Neuronal stem cell (in vitro differentiated cells): ENCODE measurements around the gene DCAF4.

ENCODE experiments used
- DNase-seq: peaks from one replicate; pipeline ENCODE4 v3.0.0-alpha.2; 2013; ENCODE audit warnings: low spot score
- H2AFZ ChIP-seq: one replicate; pipeline ENCODE4 v1.6.1; 2013; ENCODE audit warnings: mild to moderate bottlenecking, low read length, inconsistent platforms
- H2AK5ac ChIP-seq: 2 replicates; pipeline ENCODE4 v1.6.1; 2013; ENCODE audit warnings: low read depth, mild to moderate bottlenecking, inconsistent platforms, low read length, moderate library complexity, mixed read lengths
- H2BK120ac ChIP-seq: 2 replicates; pipeline ENCODE4 v1.6.1; 2013; ENCODE audit warnings: low read depth, mild to moderate bottlenecking, inconsistent platforms, low read length, moderate library complexity, mixed read lengths
- H2BK12ac ChIP-seq: one replicate; pipeline ENCODE4 v1.6.1; 2013; ENCODE audit warnings: low read length, inconsistent platforms
- H2BK15ac ChIP-seq: 2 replicates; pipeline ENCODE4 v1.6.1; 2013; ENCODE audit warnings: mild to moderate bottlenecking, low read length, inconsistent platforms, mixed read lengths
- H2BK5ac ChIP-seq: one replicate; pipeline ENCODE4 v1.6.1; 2013; ENCODE audit warnings: inconsistent platforms, mild to moderate bottlenecking, low read length, moderate library complexity
- H3K14ac ChIP-seq: one replicate; pipeline ENCODE4 v1.6.1; 2013; ENCODE audit warnings: low read length, inconsistent platforms
- H3K18ac ChIP-seq: 2 replicates; pipeline ENCODE4 v1.6.1; 2013; ENCODE audit warnings: low read length, inconsistent platforms
- H3K23ac ChIP-seq: 2 replicates; pipeline ENCODE4 v1.6.1; 2013; ENCODE audit warnings: low read depth, mild to moderate bottlenecking, mixed read lengths, low read length, inconsistent platforms; ENCODE audit not compliant: poor library complexity
- H3K27ac ChIP-seq: replicated peaks from 3 replicates; pipeline ENCODE4 v1.5.1; 2013; ENCODE audit warnings: low read length, inconsistent platforms
- H3K27me3 ChIP-seq, 3 experiments: 2 replicates each; pipeline ENCODE4 v1.6.1; 2013; ENCODE audit warnings: low read length in 3 of 3, mild to moderate bottlenecking in 2 of 3, inconsistent platforms in 1 of 3, low read depth in 1 of 3, mixed read lengths in 1 of 3, moderate library complexity in 1 of 3; ENCODE audit not compliant: control insufficient read depth in 3 of 3, insufficient read depth in 3 of 3
- H3K36me3 ChIP-seq, 2 donors: replicated peaks in 1 of 2; 2 replicates each; pipeline ENCODE4 v1.6.1; 2013; ENCODE audit warnings: low read length in 2 of 2; ENCODE audit not compliant: control insufficient read depth in 2 of 2, insufficient read depth in 2 of 2
- H3K4ac ChIP-seq: 2 replicates; pipeline ENCODE4 v1.6.1; 2013; ENCODE audit warnings: inconsistent platforms, mild to moderate bottlenecking, low read length, moderate library complexity
- H3K4me1 ChIP-seq, 2 donors: 1 replicate in 1 of 2; 2 replicates in 1 of 2; pipeline ENCODE4 v1.6.1; 2013; ENCODE audit warnings: low read length in 2 of 2, low read depth in 1 of 2; ENCODE audit not compliant: control insufficient read depth in 2 of 2, insufficient read depth in 1 of 2
- H3K4me2 ChIP-seq: one replicate; pipeline ENCODE4 v1.6.1; 2013; ENCODE audit warnings: mild to moderate bottlenecking, low read length, inconsistent platforms; ENCODE audit not compliant: insufficient read depth, poor library complexity, severe bottlenecking
- H3K4me3 ChIP-seq, 2 donors: 2 replicates each; pipeline ENCODE4 v1.5.1; 2013; ENCODE audit warnings: low read length in 2 of 2, mild to moderate bottlenecking in 2 of 2, inconsistent platforms in 1 of 2, moderate library complexity in 1 of 2
- H3K79me1 ChIP-seq: one replicate; pipeline ENCODE4 v1.6.1; 2013; ENCODE audit warnings: low read depth, mild to moderate bottlenecking, inconsistent platforms, low read length, moderate library complexity
- H3K9ac ChIP-seq: one replicate; pipeline ENCODE4 v1.6.1; 2013; ENCODE audit warnings: mild to moderate bottlenecking, low read depth, low read length, inconsistent platforms; ENCODE audit not compliant: poor library complexity
- H3K9me3 ChIP-seq, 2 donors: replicated peaks in 1 of 2; 2 replicates each; pipeline versions ENCODE3 to v1.6.1; 2013; ENCODE audit warnings: low read length in 2 of 2, mild to moderate bottlenecking in 2 of 2, inconsistent platforms in 1 of 2, low read depth in 1 of 2, mixed read lengths in 1 of 2, moderate library complexity in 1 of 2; ENCODE audit not compliant: control insufficient read depth in 2 of 2, insufficient read depth in 1 of 2
- H4K8ac ChIP-seq: one replicate; pipeline ENCODE4 v1.6.1; 2013; ENCODE audit warnings: low read depth, mild to moderate bottlenecking, inconsistent platforms, low read length, moderate library complexity
- H4K91ac ChIP-seq: one replicate; pipeline ENCODE4 v1.6.1; 2013; ENCODE audit warnings: low read length, low read depth, mild to moderate bottlenecking, inconsistent platforms; ENCODE audit not compliant: poor library complexity
- WGBS, 2 donors: extraction: QIAGEN DNeasy Blood & Tissue Kit; methylation state at CpG; one replicate each; pipeline ENCODE4 v1.1.7; 2013; ENCODE audit warnings: missing lambda C conversion rate in 2 of 2, mixed read lengths in 1 of 2; ENCODE audit not compliant: insufficient read length in 2 of 2, insufficient replicate concordance in 1 of 2; ENCODE audit errors: extremely low coverage in 2 of 2; 5-methylcytosine and 5-hydroxymethylcytosine counted together

The DCAF4 gene

GRCh38 chr14:72920008-72920407, 6.3 kb upstream of the DCAF4 start:
- Histone ChIP-seq H3K9ac (no peak overlapping the region), H4K8ac (no peak overlapping the region), H3K4me2 (no peak overlapping the region), H3K27ac (no peak overlapping the region), H3K9me3 (no peaks in the 10 kb centered on the region), H4K91ac (no peak overlapping the region), H3K4ac (no peak overlapping the region), H2AK5ac (no peak overlapping the region), H3K18ac (no peak overlapping the region), H3K36me3 (no peaks in the 10 kb centered on the region), H3K14ac (no peak overlapping the region), H2BK15ac (no peak overlapping the region), H3K79me1 (no peaks in the 10 kb centered on the region), H2BK5ac (no peak overlapping the region), H2BK120ac (no peak overlapping the region), H2AFZ (no peak overlapping the region), H3K4me1 (no peaks in the 10 kb centered on the region), H3K23ac (no peak overlapping the region), H2BK12ac (no peak overlapping the region), H3K4me3 (no peak overlapping the region), H3K27me3 (peaks cover 0 to 15% (median 2%) of the 10 kb centered on the region in 3 experiments)
- no peak for DNase-seq
- no CpG with 5 or more reads among the region's 2 CpGs for WGBS, 2 donors

DNA sequence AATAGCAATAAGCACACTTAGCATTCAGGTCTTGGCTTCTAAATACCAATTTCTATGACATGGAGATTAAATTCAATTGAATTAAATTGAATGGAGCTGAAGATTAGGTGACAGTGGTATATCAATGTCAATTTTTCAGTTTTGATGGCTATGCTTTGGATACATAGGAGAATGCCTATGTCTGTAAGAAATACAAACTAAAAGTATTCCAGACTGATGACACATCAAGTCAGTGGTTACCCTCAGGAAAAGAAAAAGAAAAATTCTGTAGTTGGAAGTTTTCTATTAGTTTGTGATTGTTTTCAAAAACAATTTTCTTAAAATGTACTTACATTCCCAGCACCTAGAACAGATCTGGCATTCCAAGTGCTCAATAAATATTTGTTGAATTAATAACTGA, 4.9 kb upstream of the DCAF4 start:
- H2BK120ac ChIP-seq = no peak overlapping the region
- no peak for DNase-seq

GRCh38 chr14:72924337-72924736, 1.9 kb upstream of the DCAF4 start:
- peaks cover 0 to 6% (median 0%) of the 10 kb centered on the region in 3 experiments for H3K27me3 ChIP-seq
- no peaks in the 10 kb centered on the region for H3K36me3 ChIP-seq
- H4K8ac ChIP-seq = no peak overlapping the region
- no peak overlapping the region for H2BK15ac ChIP-seq
- H3K4me3 ChIP-seq = no peak overlapping the region
- no peak overlapping the region for H3K4me2 ChIP-seq
- H3K9ac ChIP-seq = no peak overlapping the region
- no peak overlapping the region for H3K27ac ChIP-seq
- no peak overlapping the region for H2BK120ac ChIP-seq
- H4K91ac ChIP-seq = no peak overlapping the region
- no peak overlapping the region for H2BK5ac ChIP-seq
- no peaks in the 10 kb centered on the region for H3K79me1 ChIP-seq
- no peak overlapping the region for H3K4ac ChIP-seq
- no peak overlapping the region for H2BK12ac ChIP-seq
- H2AK5ac ChIP-seq = no peak overlapping the region
- no peak overlapping the region for H3K14ac ChIP-seq
- H3K9me3 ChIP-seq = no peaks in the 10 kb centered on the region
- H3K18ac ChIP-seq = no peak overlapping the region
- H3K4me1 ChIP-seq = peaks cover 0 to 3% of the 10 kb centered on the region in 2 donors
- no peak for DNase-seq
- H3K23ac ChIP-seq = no peak overlapping the region
- no peak overlapping the region for H2AFZ ChIP-seq
- WGBS, 2 donors = no CpG with 5 or more reads among the region's 5 CpGs

More for the DNA sequence above, 4.9 kb upstream of the DCAF4 start:
- no peak overlapping the region for H4K8ac ChIP-seq
- no peak overlapping the region for H3K14ac ChIP-seq
- H3K79me1 ChIP-seq = no peaks in the 10 kb centered on the region
- no peak overlapping the region for H2BK15ac ChIP-seq
- H3K4ac ChIP-seq = no peak overlapping the region
- H3K18ac ChIP-seq = no peak overlapping the region
- no peak overlapping the region for H2BK12ac ChIP-seq
- H3K27ac ChIP-seq = no peak overlapping the region
- H3K4me2 ChIP-seq = no peak overlapping the region
- no peak overlapping the region for H3K23ac ChIP-seq
- H3K9me3 ChIP-seq = no peaks in the 10 kb centered on the region
- H2BK5ac ChIP-seq = no peak overlapping the region
- H3K9ac ChIP-seq = no peak overlapping the region
- no peak overlapping the region for H2AK5ac ChIP-seq
- H3K27me3 ChIP-seq = peaks cover 0 to 13% (median 6%) of the 10 kb centered on the region in 3 experiments
- H3K4me1 ChIP-seq = no peaks in the 10 kb centered on the region
- H2AFZ ChIP-seq = no peak overlapping the region
- H3K4me3 ChIP-seq = no peak overlapping the region
- no peak overlapping the region for H4K91ac ChIP-seq
- no peaks in the 10 kb centered on the region for H3K36me3 ChIP-seq

GRCh38 chr14:72925171-72925759, 999 bp upstream of the DCAF4 start:
- Histone ChIP-seq H3K27ac (no peak overlapping the region), H3K27me3 (peaks cover 0 to 6% (median 0%) of the 10 kb centered on the region in 3 experiments), H3K4me2 (peak overlapping the region; percentile 99), H4K91ac (no peak overlapping the region), H2BK5ac (no peak overlapping the region), H3K14ac (peak overlapping the region; percentile 42), H2AFZ (peak overlapping the region; percentile 99), H2BK12ac (no peak overlapping the region), H2AK5ac (no peak overlapping the region), H3K23ac (no peak overlapping the region), H3K79me1 (no peaks in the 10 kb centered on the region), H2BK15ac (no peak overlapping the region), H4K8ac (no peak overlapping the region), H3K36me3 (no peaks in the 10 kb centered on the region), H3K9me3 (no peaks in the 10 kb centered on the region), H3K18ac (no peak overlapping the region), H3K4me3 (peak overlapping the region in 1 of 2 donors; percentile 95), H3K4ac (no peak overlapping the region), H3K9ac (no peak overlapping the region), H3K4me1 (peaks cover 0 to 3% of the 10 kb centered on the region in 2 donors), H2BK120ac (no peak overlapping the region)
- no peak for DNase-seq
- no CpG with 5 or more reads among the region's 22 CpGs for WGBS, 2 donors
